ENCODE results near the gene TRABD2B. TPM values are rescaled to one million over a fixed set of nuclear protein-coding genes. Genes with fewer than 3 reads are reported as not detected.

Gene TRABD2B
- total RNA-seq, 4 donors from 2014 or later = 0.83 to 2.6 (median 1.9) TPM

DNA sequence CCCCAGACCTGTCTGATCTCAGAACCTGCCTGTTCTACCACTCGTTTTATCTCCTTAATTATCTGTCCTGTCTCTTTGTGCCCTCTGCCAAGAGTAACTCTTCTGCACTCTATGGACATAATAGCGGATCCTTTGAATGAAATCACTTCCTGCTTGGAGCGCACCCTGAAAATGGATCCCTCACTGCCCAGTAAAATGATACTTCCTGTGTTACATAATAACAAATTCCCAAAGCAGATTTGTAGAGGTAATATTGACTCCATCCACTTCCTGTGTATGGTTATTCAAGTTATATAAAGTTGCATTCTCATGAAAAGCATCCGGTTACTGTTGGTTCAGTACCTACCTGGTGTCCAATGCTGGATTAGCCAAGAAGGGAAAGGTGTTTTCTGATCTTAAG lies 246.0 kb downstream of the TRABD2B start:
- Histone ChIP-seq H3K4me3 (no peak overlapping the region), H3K27me3 (no peaks in the 10 kb centered on the region), H3K4me1 (peaks cover 19% of the 10 kb centered on the region), H3K27ac (no peak overlapping the region), H3K9me3 (no peaks in the 10 kb centered on the region), H3K36me3 (no peaks in the 10 kb centered on the region)
- TF ChIP-seq POLR2A (IDR thresholded peaks at IDR 0.05) (no peak), EP300 (IDR thresholded peaks at IDR 0.05) (no peak), POLR2AphosphoS5 (IDR thresholded peaks at IDR 0.05) (no peak), CTCF (IDR thresholded peaks at IDR 0.05) (no peak)
- 75% methylated on average over 4 of the region's 4 CpGs for WGBS
- no peak for DNase-seq (ENCODE audit: low spot score in 2 of 2)

DNA sequence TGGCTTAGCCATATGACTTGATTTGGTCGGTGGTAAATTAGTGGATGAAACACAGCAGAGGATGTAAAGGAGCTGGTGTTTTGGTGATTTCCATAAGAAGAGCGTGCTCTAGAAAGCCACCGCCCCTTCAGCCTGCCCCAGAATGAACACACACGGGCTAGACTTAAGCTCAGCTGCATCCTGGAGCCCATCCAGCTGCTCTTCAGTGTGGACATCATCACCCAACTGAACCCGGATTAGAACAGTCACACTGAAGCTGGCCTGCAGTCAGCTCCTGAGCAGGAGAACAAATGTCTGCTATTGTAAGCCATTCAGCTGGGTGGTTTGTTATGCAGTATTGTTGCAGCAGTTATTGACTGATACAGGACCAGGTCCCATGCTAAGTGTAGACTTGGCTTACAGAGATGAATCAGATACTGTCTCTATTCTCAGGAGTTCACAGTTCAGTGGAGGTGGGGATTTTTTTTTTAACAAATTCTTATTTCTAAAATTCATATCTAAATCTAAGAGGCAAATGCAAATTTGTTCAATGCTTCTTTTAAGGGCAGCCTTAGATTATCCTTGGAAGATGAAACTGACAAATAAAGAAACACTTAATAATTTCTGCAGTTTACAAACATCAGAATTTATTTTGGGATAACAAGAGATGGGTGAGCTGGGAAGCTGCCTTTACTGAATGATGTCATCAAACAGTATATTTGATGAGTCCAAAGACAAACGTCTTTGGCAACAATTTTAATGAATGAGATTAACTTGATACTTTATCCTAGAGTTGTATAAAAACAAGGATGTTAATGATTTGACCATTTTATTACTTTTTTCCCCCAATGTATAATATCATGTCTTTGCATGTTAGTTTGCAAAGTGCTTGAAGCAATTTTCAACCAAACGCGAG lies 251.2 kb downstream of the TRABD2B start:
- H3K27me3 ChIP-seq = no peaks in the 10 kb centered on the region
- TF ChIP-seq POLR2A (IDR thresholded peaks at IDR 0.05) (no peak), CTCF (IDR thresholded peaks at IDR 0.05) (no peak), EP300 (IDR thresholded peaks at IDR 0.05) (no peak), POLR2AphosphoS5 (IDR thresholded peaks at IDR 0.05) (no peak)
- peaks cover under 1% of the 10 kb centered on the region for H3K4me1 ChIP-seq
- no peaks in the 10 kb centered on the region for H3K9me3 ChIP-seq
- DNase-seq (ENCODE audit: low spot score in 2 of 2) = no peak
- 68% methylated on average over 8 of the region's 8 CpGs for WGBS
- no peak overlapping the region for H3K4me3 ChIP-seq
- no peaks in the 10 kb centered on the region for H3K36me3 ChIP-seq
- no peak overlapping the region for H3K27ac ChIP-seq

GRCh38 chr1:47742890-47743760 lies 254.1 kb downstream of the TRABD2B start:
- Histone ChIP-seq H3K4me1 (peaks cover 4% of the 10 kb centered on the region), H3K9me3 (no peaks in the 10 kb centered on the region), H3K36me3 (no peaks in the 10 kb centered on the region), H3K4me3 (no peak overlapping the region), H3K27me3 (peaks cover 9% of the 10 kb centered on the region), H3K27ac (no peak overlapping the region)
- TF ChIP-seq POLR2AphosphoS5 (IDR thresholded peaks at IDR 0.05) (no peak), EP300 (IDR thresholded peaks at IDR 0.05) (no peak)
- 82% methylated on average over 9 of the region's 9 CpGs for WGBS
- peak in 1 of 2 donors; percentile 55 for DNase-seq (ENCODE audit: low spot score in 2 of 2)

- Histone ChIP-seq H3K9me3 (no peaks in the 10 kb centered on the region), H3K27me3 (peaks cover 16% of the 10 kb centered on the region), H3K36me3 (no peaks in the 10 kb centered on the region), H3K4me1 (peaks cover 4% of the 10 kb centered on the region), H3K4me3 (no peak overlapping the region), H3K27ac (no peak overlapping the region)
- peak in 1 of 2 donors; percentile 79 for DNase-seq (ENCODE audit: low spot score in 2 of 2)
- TF ChIP-seq POLR2A (IDR thresholded peaks at IDR 0.05) (no peak), POLR2AphosphoS5 (IDR thresholded peaks at IDR 0.05) (no peak), CTCF (IDR thresholded peaks at IDR 0.05) (peak; percentile 32 to 66)
- 19% methylated on average over 8 of the region's 8 CpGs for WGBS
Observed at GRCh38 chr1:47738560-47739182, 258.5 kb downstream of the TRABD2B start.

DNA sequence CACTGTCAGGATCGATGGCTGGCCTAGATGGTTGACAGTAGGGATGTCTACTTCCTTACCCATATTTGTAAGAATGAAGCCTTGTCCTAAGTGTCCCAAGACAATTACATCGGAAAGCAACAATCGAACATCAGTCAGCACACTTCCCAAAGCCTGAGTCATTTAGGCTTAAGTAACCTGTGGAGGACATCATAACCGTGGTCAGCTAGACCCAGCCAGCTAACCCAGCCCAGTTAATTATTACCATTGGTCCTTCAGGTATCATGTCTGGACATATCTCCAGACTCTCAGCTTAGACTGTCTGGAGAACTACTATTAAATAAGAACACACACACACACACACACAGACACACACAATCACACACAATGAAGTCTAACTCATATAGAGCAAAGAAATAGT lies 264.7 kb downstream of the TRABD2B start:
- Histone ChIP-seq H3K27ac (no peak overlapping the region), H3K27me3 (peaks cover 8% of the 10 kb centered on the region), H3K9me3 (no peaks in the 10 kb centered on the region), H3K4me3 (no peak overlapping the region), H3K4me1 (no peaks in the 10 kb centered on the region), H3K36me3 (no peaks in the 10 kb centered on the region)
- 81% methylated on average over 4 of the region's 4 CpGs for WGBS
- DNase-seq (ENCODE audit: low spot score in 2 of 2) = no peak
- TF ChIP-seq EP300 (IDR thresholded peaks at IDR 0.05) (no peak), CTCF (IDR thresholded peaks at IDR 0.05) (no peak)
